PC-3 (cell line): ENCODE measurements around the gene DUSP5. TPM values are rescaled to one million over a fixed set of nuclear protein-coding genes. Genes with fewer than 3 reads are reported as not detected.

Experiments used
- ATAC-seq: fragments of 200-7000 bp; cut with Tn5 transposase; 2 replicates; pipeline ENCODE4 v1.9.1; 2020; ENCODE audit warnings: mild to moderate bottlenecking, moderate library complexity
- BruUV-seq: library from RNA; stranded (reverse); fragments of 400-500 nt; replicated peaks from 2 replicates; lab custom pipeline; 2021; lab: Mats Ljungman, UMichigan
- CTCF ChIA-PET: fragments of 300-600 bp; sonication (Branson Sonifier 250); formaldehyde crosslinking; loops from one replicate; lab custom pipeline; 2022; ENCODE audit warnings: antibody characterized with exemption; lab: Charles Lee
- POLR2A ChIA-PET: fragments of 300-600 bp; sonication (Branson Sonifier 250); formaldehyde crosslinking; loops from one replicate; lab custom pipeline; 2022; ENCODE audit warnings: antibody characterized with exemption; ENCODE audit not compliant: unreplicated experiment; lab: Charles Lee
- DNase-seq: peaks from one replicate; pipeline ENCODE4 v3.0.0-alpha.2; 2015
- H2AFZ ChIP-seq: fragments of 300-600 bp; sonication (generic); 2 replicates; pipeline ENCODE4 v1.6.0; 2016; ENCODE audit warnings: antibody characterized with exemption, low read length
- H3F3A ChIP-seq: fragments of 300-600 bp; sonication (generic); one replicate; pipeline ENCODE4 v1.6.0; 2017; ENCODE audit warnings: antibody characterized with exemption, low read length, control low read depth, mild to moderate bottlenecking; ENCODE audit not compliant: unreplicated experiment
- H3K27ac ChIP-seq: fragments of 300-600 bp; sonication (generic); 2 replicates; pipeline ENCODE4 v1.5.1; 2016; ENCODE audit warnings: mild to moderate bottlenecking, low read length
- H3K27me3 ChIP-seq: fragments of 300-600 bp; sonication (generic); 2 replicates; pipeline ENCODE4 v1.6.1; 2016; ENCODE audit warnings: low read length, mixed read lengths
- H3K36me3 ChIP-seq: fragments of 300-600 bp; sonication (generic); 2 replicates; pipeline ENCODE4 v1.6.1; 2016; ENCODE audit warnings: low read depth, mixed run types, low read length, mixed read lengths
- H3K4me1 ChIP-seq: fragments of 300-600 bp; sonication (generic); 2 replicates; pipeline ENCODE4 v1.5.1; 2016; ENCODE audit warnings: low read length; ENCODE audit not compliant: insufficient read depth
- H3K4me2 ChIP-seq: fragments of 300-600 bp; sonication (generic); 2 replicates; pipeline ENCODE4 v1.6.0; 2016; ENCODE audit warnings: low read length
- H3K4me3 ChIP-seq: fragments of 300-600 bp; sonication (generic); 2 replicates; pipeline ENCODE4 v1.5.1; 2016; ENCODE audit warnings: mild to moderate bottlenecking, low read length, mixed read lengths
- H3K79me2 ChIP-seq: fragments of 300-600 bp; sonication (generic); 2 replicates; pipeline ENCODE4 v1.6.1; 2017; ENCODE audit warnings: low read length, mixed read lengths
- H3K9ac ChIP-seq: fragments of 300-600 bp; sonication (generic); 2 replicates; pipeline ENCODE4 v1.6.0; 2016; ENCODE audit warnings: mild to moderate bottlenecking, low read length
- H3K9me2 ChIP-seq: fragments of 300-600 bp; sonication (generic); replicated peaks from 2 replicates; pipeline ENCODE4 v1.6.1; 2016; ENCODE audit warnings: mixed run types, low read length, mixed read lengths
- H3K9me3 ChIP-seq: fragments of 300-600 bp; sonication (generic); 2 replicates; pipeline ENCODE4 v1.6.1; 2016; ENCODE audit warnings: low read length, mixed read lengths
- H4K20me1 ChIP-seq: fragments of 300-600 bp; sonication (generic); 2 replicates; pipeline ENCODE4 v1.6.1; 2016; ENCODE audit warnings: low read length, mixed read lengths
- CTCF ChIP-seq: fragments of 300-600 bp; sonication (generic); conservative IDR thresholded peaks from 2 replicates; pipeline ENCODE4 v1.5.1; 2017; ENCODE audit warnings: antibody characterized with exemption, low read depth, mild to moderate bottlenecking, low read length
- EZH2 ChIP-seq: fragments of 300-600 bp; sonication (generic); IDR thresholded peaks from one replicate; pipeline ENCODE4 v1.6.1; 2017; ENCODE audit warnings: antibody characterized with exemption, mild to moderate bottlenecking, low read length; ENCODE audit not compliant: unreplicated experiment
- EZH2phosphoT487 ChIP-seq: fragments of 300-600 bp; sonication (generic); IDR thresholded peaks from 2 replicates; pipeline ENCODE4 v1.6.1; 2018; ENCODE audit warnings: mild to moderate bottlenecking, antibody characterized with exemption, low read length, borderline replicate concordance
- intact Hi-C: fragments of 100-400 bp; cut with micrococcal nuclease; formaldehyde crosslinking; loops from 2 replicates; pipeline ENCODE4 v1.9.0; 2023
- total RNA-seq: library from RNA; depleted of rRNA; stranded (reverse); fragments of >200 nt; gene quantifications from 2 replicates; pipeline ENCODE4 v1.2.3, GENCODE V29; 2014

DUSP5 gene
- total RNA-seq, 1 experiment from 2014 or later, result 206 TPM

GRCh38 chr10:110522365-110522988 is 24.8 kb downstream of the DUSP5 start:
- DNase-seq, result no peak

GRCh38 chr10:110523736-110524135 is 26.0 kb downstream of the DUSP5 start:
- ATAC-seq (no peak), DNase-seq (no peak)
- Histone ChIP-seq H3K4me1 (peaks cover 34% of the 10 kb centered on the region), H3K27ac (no peak overlapping the region), H3K4me3 (no peak overlapping the region), H3K9ac (no peak overlapping the region), H2AFZ (no peak overlapping the region), H4K20me1 (no peaks in the 10 kb centered on the region), H3K79me2 (no peaks in the 10 kb centered on the region), H3K9me2 (no peaks in the 10 kb centered on the region), H3K36me3 (no peaks in the 10 kb centered on the region; the same call in 1 of the 2 replicates), H3K27me3 (no peaks in the 10 kb centered on the region), H3F3A (no peaks in the 10 kb centered on the region), H3K4me2 (no peak overlapping the region), H3K9me3 (no peaks in the 10 kb centered on the region)
- intact Hi-C loops, result no loop called here
- POLR2A ChIA-PET, result no interaction called here
- TF ChIP-seq EZH2, result no peak
- TF ChIP-seq EZH2phosphoT487, result no peak
- no peak for TF ChIP-seq CTCF
- CTCF ChIA-PET, result no interaction called here
- no TSS peak for BruUV-seq

More at GRCh38 chr10:110522365-110522988, 24.8 kb downstream of the DUSP5 start:
- POLR2A ChIA-PET, result no interaction called here
- H3K9me3 ChIP-seq, result no peaks in the 10 kb centered on the region
- H3K79me2 ChIP-seq, result no peaks in the 10 kb centered on the region
- peaks cover 30% of the 10 kb centered on the region for H3K4me1 ChIP-seq
- no peak overlapping the region for H2AFZ ChIP-seq
- H3K4me3 ChIP-seq, result no peak overlapping the region
- H4K20me1 ChIP-seq, result no peaks in the 10 kb centered on the region
- H3K9me2 ChIP-seq, result no peaks in the 10 kb centered on the region
- H3K4me2 ChIP-seq, result no peak overlapping the region
- no peaks in the 10 kb centered on the region; the same call in 1 of the 2 replicates for H3K36me3 ChIP-seq
- no peak for ATAC-seq
- TF ChIP-seq EZH2, result no peak
- TF ChIP-seq EZH2phosphoT487, result no peak
- TF ChIP-seq CTCF, result no peak
- BruUV-seq, result no TSS peak
- no peaks in the 10 kb centered on the region for H3K27me3 ChIP-seq
- intact Hi-C loops, result no loop called here
- CTCF ChIA-PET, result no interaction called here
- H3F3A ChIP-seq, result no peaks in the 10 kb centered on the region
- no peak overlapping the region for H3K9ac ChIP-seq
- no peak overlapping the region for H3K27ac ChIP-seq

GRCh38 chr10:110524179-110524858 is 26.6 kb downstream of the DUSP5 start:
- no peak overlapping the region for H3K4me2 ChIP-seq
- H3K79me2 ChIP-seq, result no peaks in the 10 kb centered on the region
- no peak overlapping the region for H3K27ac ChIP-seq
- no peak for DNase-seq
- H2AFZ ChIP-seq, result no peak overlapping the region
- no peak for ATAC-seq
- no peak overlapping the region for H3K4me3 ChIP-seq
- no peaks in the 10 kb centered on the region for H3K9me2 ChIP-seq
- H3K9ac ChIP-seq, result no peak overlapping the region
- no peaks in the 10 kb centered on the region for H3K9me3 ChIP-seq
- no peaks in the 10 kb centered on the region for H4K20me1 ChIP-seq
- CTCF ChIA-PET, result no interaction called here
- BruUV-seq, result TSS peak; percentile 1
- H3K4me1 ChIP-seq, result peaks cover 40% of the 10 kb centered on the region
- POLR2A ChIA-PET, result no interaction called here
- H3F3A ChIP-seq, result no peaks in the 10 kb centered on the region
- no peak for TF ChIP-seq EZH2
- no peak for TF ChIP-seq CTCF
- TF ChIP-seq EZH2phosphoT487, result no peak
- intact Hi-C loops, result no loop called here
- no peaks in the 10 kb centered on the region for H3K27me3 ChIP-seq
- H3K36me3 ChIP-seq, result no peaks in the 10 kb centered on the region; the same call in 1 of the 2 replicates
